ENCODE measurements around the gene LCMT1.
"Not testable (repeated sequence)": the region's sequence is repeated elsewhere in the genome, so short reads cannot be mapped to it uniquely, and the experiment has no call there.

LCMT1 gene

GRCh38 chr16:25148568-25149215 lies 37.1 kb downstream of the LCMT1 start:
- Histone ChIP-seq H3K36me3 (ENCODE audit: insufficient read depth, low read length) (peaks cover 35% of the 10 kb centered on the region), H3K27me3 (ENCODE audit: insufficient read depth, low read length) (no peaks in the 10 kb centered on the region), H3K4me3 (ENCODE audit: low read length) (no peak overlapping the region), H3K9ac (ENCODE audit: low read depth, low read length) (no peak overlapping the region; the same call in 1 of the 2 replicates), H3K9me3 (ENCODE audit: insufficient read depth, low read depth, low read length) (no peaks in the 10 kb centered on the region), H3K4me1 (ENCODE audit: insufficient read depth, low read length) (peaks cover 11% of the 10 kb centered on the region; the same call in 1 of the 2 replicates), H3K27ac (ENCODE audit: low read depth, low read length) (no peak overlapping the region)
- 69% methylated on average over 22 of the region's 22 CpGs for WGBS

GRCh38 chr16:25151996-25152395 lies 40.5 kb downstream of the LCMT1 start:
- peaks cover 11% of the 10 kb centered on the region; the same call in 1 of the 2 replicates for H3K4me1 ChIP-seq (ENCODE audit: insufficient read depth, low read length)
- WGBS: 89% methylated on average over 3 of the region's 3 CpGs
- H3K27me3 ChIP-seq (ENCODE audit: insufficient read depth, low read length): no peaks in the 10 kb centered on the region
- H3K4me3 ChIP-seq (ENCODE audit: low read length): no peak overlapping the region
- H3K36me3 ChIP-seq (ENCODE audit: insufficient read depth, low read length): peaks cover 41% of the 10 kb centered on the region
- H3K27ac ChIP-seq (ENCODE audit: low read depth, low read length): no peak overlapping the region
- no peaks in the 10 kb centered on the region for H3K9me3 ChIP-seq (ENCODE audit: insufficient read depth, low read depth, low read length)
- H3K9ac ChIP-seq (ENCODE audit: low read depth, low read length): no peak overlapping the region

GRCh38 chr16:25155553-25156460 lies 44.3 kb downstream of the LCMT1 start:
- Histone ChIP-seq H3K27ac (ENCODE audit: low read depth, low read length) (no peak overlapping the region), H3K9ac (ENCODE audit: low read depth, low read length) (no peak overlapping the region), H3K4me3 (ENCODE audit: low read length) (no peak overlapping the region), H3K27me3 (ENCODE audit: insufficient read depth, low read length) (no peaks in the 10 kb centered on the region), H3K36me3 (ENCODE audit: insufficient read depth, low read length) (peaks cover 71% of the 10 kb centered on the region), H3K4me1 (ENCODE audit: insufficient read depth, low read length) (no peaks in the 10 kb centered on the region), H3K9me3 (ENCODE audit: insufficient read depth, low read depth, low read length) (no peaks in the 10 kb centered on the region)
- 94% methylated on average over 13 of the region's 13 CpGs for WGBS

- Histone ChIP-seq H3K9me3 (ENCODE audit: insufficient read depth, low read depth, low read length) (no peaks in the 10 kb centered on the region), H3K36me3 (ENCODE audit: insufficient read depth, low read length) (peaks cover 75% of the 10 kb centered on the region)
- WGBS: 95% methylated on average over 8 of the region's 8 CpGs
Measured at GRCh38 chr16:25157271-25157875, 45.8 kb downstream of the LCMT1 start.

GRCh38 chr16:25158401-25158800 lies 46.9 kb downstream of the LCMT1 start:
- H3K4me1 ChIP-seq (ENCODE audit: insufficient read depth, low read length): no peaks in the 10 kb centered on the region
- no peaks in the 10 kb centered on the region for H3K9me3 ChIP-seq (ENCODE audit: insufficient read depth, low read depth, low read length)
- WGBS: 99% methylated on average over 4 of the region's 5 CpGs
- no peak overlapping the region for H3K27ac ChIP-seq (ENCODE audit: low read depth, low read length)
- no peak overlapping the region for H3K4me3 ChIP-seq (ENCODE audit: low read length)
- H3K36me3 ChIP-seq (ENCODE audit: insufficient read depth, low read length): peaks cover 73% of the 10 kb centered on the region
- no peak overlapping the region for H3K9ac ChIP-seq (ENCODE audit: low read depth, low read length)
- no peaks in the 10 kb centered on the region for H3K27me3 ChIP-seq (ENCODE audit: insufficient read depth, low read length)

More at GRCh38 chr16:25157271-25157875, 45.8 kb downstream of the LCMT1 start:
- Histone ChIP-seq H3K4me1 (ENCODE audit: insufficient read depth, low read length) (no peaks in the 10 kb centered on the region), H3K27me3 (ENCODE audit: insufficient read depth, low read length) (no peaks in the 10 kb centered on the region), H3K9ac (ENCODE audit: low read depth, low read length) (no peak overlapping the region), H3K27ac (ENCODE audit: low read depth, low read length) (no peak overlapping the region), H3K4me3 (ENCODE audit: low read length) (no peak overlapping the region)

GRCh38 chr16:25161753-25162367 lies 50.3 kb downstream of the LCMT1 start:
- WGBS: 96% methylated on average over 5 of the region's 5 CpGs
- Histone ChIP-seq H3K36me3 (ENCODE audit: insufficient read depth, low read length) (peaks cover 89% of the 10 kb centered on the region), H3K4me3 (ENCODE audit: low read length) (no peak overlapping the region)

DNA sequence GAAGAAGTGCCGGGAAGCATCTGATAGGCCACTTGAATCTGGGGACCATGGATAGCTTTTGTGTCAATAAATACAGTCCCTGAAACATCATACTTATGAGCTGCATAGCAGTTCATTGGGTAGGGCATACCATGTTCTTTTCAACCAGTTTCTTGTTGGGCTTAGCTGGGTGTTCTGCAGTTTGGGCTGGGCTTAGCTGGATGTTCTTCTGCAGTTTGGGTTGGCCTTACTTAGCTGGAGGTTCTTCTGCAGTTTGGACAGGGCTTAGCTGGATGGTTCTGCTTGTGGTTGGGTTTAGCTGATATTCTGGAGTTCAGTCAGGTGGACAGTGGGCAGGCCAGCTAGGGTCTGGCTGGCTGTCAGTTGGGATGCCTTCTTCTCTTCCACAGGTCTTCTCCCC lies 52.1 kb downstream of the LCMT1 start:
- Histone ChIP-seq H3K36me3 (ENCODE audit: insufficient read depth, low read length) (peaks cover 84% of the 10 kb centered on the region), H3K27me3 (ENCODE audit: insufficient read depth, low read length) (no peaks in the 10 kb centered on the region), H3K9ac (ENCODE audit: low read depth, low read length) (no peak overlapping the region), H3K4me1 (ENCODE audit: insufficient read depth, low read length) (no peaks in the 10 kb centered on the region), H3K9me3 (ENCODE audit: insufficient read depth, low read depth, low read length) (no peaks in the 10 kb centered on the region), H3K4me3 (ENCODE audit: low read length) (no peak overlapping the region), H3K27ac (ENCODE audit: low read depth, low read length) (no peak overlapping the region)
- WGBS: 94% methylated on average over 1 of the region's 1 CpG

More at GRCh38 chr16:25161753-25162367, 50.3 kb downstream of the LCMT1 start:
- H3K4me1 ChIP-seq (ENCODE audit: insufficient read depth, low read length): no peaks in the 10 kb centered on the region
- H3K9me3 ChIP-seq (ENCODE audit: insufficient read depth, low read depth, low read length): no peaks in the 10 kb centered on the region
- no peak overlapping the region for H3K9ac ChIP-seq (ENCODE audit: low read depth, low read length)
- H3K27ac ChIP-seq (ENCODE audit: low read depth, low read length): no peak overlapping the region
- H3K27me3 ChIP-seq (ENCODE audit: insufficient read depth, low read length): no peaks in the 10 kb centered on the region

- no peaks in the 10 kb centered on the region for H3K9me3 ChIP-seq (ENCODE audit: insufficient read depth, low read depth, low read length)
- peaks cover 90% of the 10 kb centered on the region for H3K36me3 ChIP-seq (ENCODE audit: insufficient read depth, low read length)
- H3K9ac ChIP-seq (ENCODE audit: low read depth, low read length): no peak overlapping the region
- no peak overlapping the region for H3K27ac ChIP-seq (ENCODE audit: low read depth, low read length)
- H3K4me3 ChIP-seq (ENCODE audit: low read length): no peak overlapping the region
- no peaks in the 10 kb centered on the region for H3K27me3 ChIP-seq (ENCODE audit: insufficient read depth, low read length)
- WGBS: 80% methylated on average over 5 of the region's 5 CpGs
- no peaks in the 10 kb centered on the region for H3K4me1 ChIP-seq (ENCODE audit: insufficient read depth, low read length)
Measured at GRCh38 chr16:25165284-25165683, 53.7 kb downstream of the LCMT1 start.

- WGBS: 96% methylated on average over 9 of the region's 9 CpGs
- H3K27me3 ChIP-seq (ENCODE audit: insufficient read depth, low read length); H3K9ac ChIP-seq (ENCODE audit: low read depth, low read length); H3K4me3 ChIP-seq (ENCODE audit: low read length); H3K27ac ChIP-seq (ENCODE audit: low read depth, low read length); H3K4me1 ChIP-seq (ENCODE audit: insufficient read depth, low read length); H3K9me3 ChIP-seq (ENCODE audit: insufficient read depth, low read depth, low read length): not testable (repeated sequence)
- H3K36me3 ChIP-seq (ENCODE audit: insufficient read depth, low read length): peaks cover 92% of the 10 kb centered on the region
Measured at GRCh38 chr16:25167920-25168319, 56.4 kb downstream of the LCMT1 start.

GRCh38 chr16:25171390-25171789 lies 59.8 kb downstream of the LCMT1 start:
- no peak overlapping the region for H3K27ac ChIP-seq (ENCODE audit: low read depth, low read length)
- no peaks in the 10 kb centered on the region for H3K4me1 ChIP-seq (ENCODE audit: insufficient read depth, low read length)
- WGBS: 100% methylated on average over 4 of the region's 5 CpGs
- no peaks in the 10 kb centered on the region for H3K27me3 ChIP-seq (ENCODE audit: insufficient read depth, low read length)
- H3K9me3 ChIP-seq (ENCODE audit: insufficient read depth, low read depth, low read length): no peaks in the 10 kb centered on the region
- no peak overlapping the region for H3K9ac ChIP-seq (ENCODE audit: low read depth, low read length)
- H3K36me3 ChIP-seq (ENCODE audit: insufficient read depth, low read length): peaks cover 83% of the 10 kb centered on the region
- H3K4me3 ChIP-seq (ENCODE audit: low read length): no peak overlapping the region

- no peaks in the 10 kb centered on the region for H3K9me3 ChIP-seq (ENCODE audit: insufficient read depth, low read depth, low read length)
- WGBS: 95% methylated on average over 8 of the region's 8 CpGs
- no peak overlapping the region for H3K4me3 ChIP-seq (ENCODE audit: low read length)
- H3K27me3 ChIP-seq (ENCODE audit: insufficient read depth, low read length): no peaks in the 10 kb centered on the region
- H3K4me1 ChIP-seq (ENCODE audit: insufficient read depth, low read length): no peaks in the 10 kb centered on the region
- H3K9ac ChIP-seq (ENCODE audit: low read depth, low read length): no peak overlapping the region
- no peak overlapping the region for H3K27ac ChIP-seq (ENCODE audit: low read depth, low read length)
- peaks cover 74% of the 10 kb centered on the region for H3K36me3 ChIP-seq (ENCODE audit: insufficient read depth, low read length)
Measured at GRCh38 chr16:25172831-25173230, 61.3 kb downstream of the LCMT1 start.

Measured in HUES64 (cell line).